Stimulated activated naive CD8-positive, alpha-beta T cell treated with anti-CD3 and anti-CD28 coated beads, Interleukin-15, Interleukin-2, amounts not matched to agents 100 ng/mL and 50 ng/mL, for 24 hours (primary cell): ENCODE measurements around the gene TCF23.

ENCODE experiments used
- H3K27ac Mint-ChIP-seq: one replicate; pipeline ENCODE4 v1.8.0; 2021; ENCODE audit warnings: mild to moderate bottlenecking, mixed read lengths
- H3K27me3 Mint-ChIP-seq: one replicate; pipeline ENCODE4 v1.8.0; 2021; ENCODE audit warnings: mixed read lengths
- H3K36me3 Mint-ChIP-seq: one replicate; pipeline ENCODE4 v1.8.0; 2021; ENCODE audit warnings: low read depth, mixed read lengths
- H3K4me1 Mint-ChIP-seq: one replicate; pipeline ENCODE4 v1.8.0; 2021; ENCODE audit warnings: low read depth, mixed read lengths
- H3K4me3 Mint-ChIP-seq: one replicate; pipeline ENCODE4 v1.8.0; 2021; ENCODE audit warnings: mild to moderate bottlenecking, mixed read lengths
- H3K9me3 Mint-ChIP-seq: one replicate; pipeline ENCODE4 v1.8.0; 2021; ENCODE audit warnings: mixed read lengths

TCF23 gene

DNA sequence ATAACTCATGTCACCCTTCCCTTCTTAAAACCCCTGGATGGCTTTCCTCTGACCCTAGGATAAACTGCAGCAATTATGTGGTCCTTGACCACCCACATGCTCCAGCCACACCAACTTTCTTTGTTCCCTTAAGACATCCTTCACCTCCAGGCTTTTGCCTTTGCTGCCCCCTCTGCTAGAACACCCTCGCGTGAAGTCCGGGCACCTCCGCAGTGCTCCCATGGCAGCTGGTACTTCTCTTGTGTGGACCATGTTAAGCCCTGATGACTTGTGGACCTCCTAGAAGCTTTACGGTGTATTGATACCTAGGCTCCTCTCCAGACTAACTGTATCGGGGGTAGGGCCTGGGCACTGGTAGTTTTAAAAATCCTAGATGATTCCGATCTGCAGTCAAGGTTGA lies 26.0 kb upstream of the TCF23 start:
- H3K27ac Mint-ChIP-seq = no peak overlapping the region
- H3K9me3 Mint-ChIP-seq = no peaks in the 10 kb centered on the region
- H3K4me1 Mint-ChIP-seq = peaks cover 23% of the 10 kb centered on the region
- peak overlapping the region; percentile 82 for H3K4me3 Mint-ChIP-seq
- no peaks in the 10 kb centered on the region for H3K36me3 Mint-ChIP-seq
- H3K27me3 Mint-ChIP-seq = peaks cover 31% of the 10 kb centered on the region

DNA sequence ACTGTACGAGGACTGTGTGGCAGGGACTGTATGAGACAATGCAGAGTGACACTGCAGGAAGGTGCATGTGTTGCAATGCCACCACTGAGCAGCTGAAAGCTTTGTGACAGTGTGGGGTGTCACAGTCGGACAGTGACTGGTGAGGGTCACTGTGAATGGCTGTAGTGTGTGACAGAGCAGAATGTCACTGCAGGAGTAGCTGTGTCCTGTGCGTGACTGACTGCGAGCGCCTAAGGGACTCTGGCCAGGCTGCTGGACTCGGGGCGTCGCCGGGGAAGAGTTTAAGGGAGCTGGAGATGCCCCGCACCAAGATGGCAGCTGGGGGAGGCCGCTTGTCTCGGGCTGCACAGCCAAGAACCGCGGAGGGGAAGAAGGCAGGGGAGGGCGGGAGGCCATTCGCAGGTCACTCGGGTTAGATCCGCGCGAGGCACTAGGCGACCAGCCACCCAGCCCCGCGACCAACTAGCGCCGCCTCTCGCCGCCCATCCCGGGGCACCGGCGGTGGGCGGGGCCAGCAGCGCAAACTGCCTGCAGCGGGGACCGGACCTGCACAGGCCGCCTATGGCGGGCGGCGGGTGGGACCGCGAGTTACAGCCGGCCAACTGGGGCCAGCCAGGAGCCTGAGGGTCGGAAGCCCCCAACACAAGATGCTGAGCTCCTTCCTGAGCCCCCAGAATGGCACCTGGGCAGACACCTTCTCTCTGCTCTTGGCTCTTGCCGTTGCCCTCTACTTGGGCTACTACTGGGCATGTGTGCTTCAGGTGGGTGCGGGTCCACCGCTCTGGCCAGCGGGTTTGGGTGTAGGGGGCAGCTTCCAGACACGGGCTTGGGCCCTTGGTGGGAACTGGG lies 25.3 kb upstream of the TCF23 start, which contains the start of gene ABHD1:
Gene ABHD1, plus strand, starts transcription at position 514 of the 849 bp plus-strand sequence. Its CDS starts 134 bp downstream, at position 648.
- H3K36me3 Mint-ChIP-seq = no peaks in the 10 kb centered on the region
- peak within 1 kb of the TSS; percentile 82 for H3K4me3 Mint-ChIP-seq
- H3K27me3 Mint-ChIP-seq = peaks cover 28% of the 10 kb centered on the region

DNA sequence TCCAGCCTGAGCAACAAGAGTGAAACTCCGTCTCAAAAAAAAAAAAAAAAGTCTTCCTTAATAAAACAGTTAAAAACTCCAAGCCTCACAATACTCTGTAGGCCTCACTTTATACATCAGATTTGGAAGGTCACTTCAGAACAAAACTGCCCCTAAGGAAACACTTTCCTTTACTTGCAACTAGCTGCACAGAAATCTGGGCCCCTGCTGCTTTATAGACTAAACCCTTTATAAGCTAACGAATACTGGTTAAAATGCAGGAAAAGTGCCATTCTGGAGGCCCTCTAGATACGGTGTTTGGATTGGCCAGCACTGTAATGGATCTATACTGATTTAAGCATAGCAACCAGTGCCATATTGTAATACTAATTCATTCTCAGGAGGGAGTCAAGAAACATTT lies 23.7 kb upstream of the TCF23 start:
- Mint-ChIP-seq H3K27me3 (peaks cover 17% of the 10 kb centered on the region), H3K4me3 (no peak overlapping the region), H3K9me3 (no peaks in the 10 kb centered on the region), H3K4me1 (peaks cover 13% of the 10 kb centered on the region), H3K27ac (no peak overlapping the region), H3K36me3 (peaks cover 9% of the 10 kb centered on the region)

More for the DNA sequence above, 25.3 kb upstream of the TCF23 start, which contains the start of gene ABHD1:
- peaks cover 23% of the 10 kb centered on the region for H3K4me1 Mint-ChIP-seq
- peak within 1 kb of the TSS; percentile 72 for H3K27ac Mint-ChIP-seq
- no peaks in the 10 kb centered on the region for H3K9me3 Mint-ChIP-seq

DNA sequence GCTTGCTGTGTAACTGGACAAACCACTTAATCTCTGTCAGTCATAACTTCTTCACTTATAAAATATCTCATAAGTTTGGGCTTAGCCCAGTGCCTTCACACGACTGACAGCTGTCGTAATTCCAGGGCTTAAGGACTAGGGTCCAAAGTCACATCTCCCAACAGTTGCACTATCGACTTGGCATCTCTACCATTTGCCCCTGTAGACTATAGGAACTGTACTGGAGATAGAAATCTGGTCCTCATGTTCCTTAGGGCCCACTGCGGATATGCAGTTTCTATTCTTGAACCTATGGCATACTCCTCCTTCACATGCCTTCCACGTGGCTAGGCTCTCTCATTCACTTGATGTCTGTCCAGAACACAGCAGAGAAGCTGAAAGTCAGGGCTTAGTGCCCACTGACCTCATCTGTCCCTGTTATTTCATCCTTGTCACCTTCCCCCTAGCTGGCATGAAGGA lies 22.5 kb upstream of the TCF23 start:
- Mint-ChIP-seq H3K4me1 (peaks cover 12% of the 10 kb centered on the region), H3K9me3 (no peaks in the 10 kb centered on the region), H3K27me3 (peaks cover 11% of the 10 kb centered on the region), H3K27ac (no peak overlapping the region), H3K36me3 (peaks cover 13% of the 10 kb centered on the region), H3K4me3 (no peak overlapping the region)

DNA sequence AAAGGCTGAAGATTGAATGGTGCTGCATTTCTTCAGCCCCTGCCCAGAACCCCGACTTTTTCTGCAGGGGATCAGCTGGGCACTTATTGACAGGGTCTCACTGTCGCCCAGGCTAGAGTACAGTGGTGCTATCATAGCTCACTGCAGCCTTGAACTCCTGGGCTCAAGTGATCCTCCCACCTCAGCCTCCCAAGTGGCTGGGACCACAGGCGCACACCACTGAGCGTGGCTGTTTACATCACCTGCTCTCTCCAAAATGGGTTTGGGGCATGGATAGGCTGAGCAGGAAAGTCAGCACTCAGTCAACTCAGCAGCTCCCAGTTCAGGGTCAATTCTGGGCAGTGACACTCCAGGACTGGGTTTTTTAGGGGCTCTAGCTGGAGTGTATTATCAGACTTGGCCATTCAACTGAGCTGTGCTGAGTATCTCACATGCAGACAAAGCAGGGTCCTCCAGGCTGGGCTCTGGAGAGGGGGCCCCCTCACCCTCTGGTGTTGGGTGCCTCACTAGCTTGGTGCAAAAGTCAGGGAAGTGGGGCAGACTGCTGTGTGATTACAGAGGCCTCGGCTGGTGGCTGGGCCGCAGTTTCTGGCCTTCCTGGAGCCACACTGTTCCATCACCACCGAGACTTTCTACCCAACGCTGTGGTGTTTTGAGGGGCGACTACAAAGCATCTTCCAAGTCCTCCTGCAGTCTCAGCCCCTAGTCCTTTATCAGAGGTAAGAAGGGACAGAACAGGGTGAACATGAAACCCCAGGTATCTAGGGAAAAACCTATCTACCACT lies 20.7 kb upstream of the TCF23 start:
- H3K4me1 Mint-ChIP-seq = peaks cover 16% of the 10 kb centered on the region
- no peak overlapping the region for H3K27ac Mint-ChIP-seq
- H3K4me3 Mint-ChIP-seq = no peak overlapping the region
- H3K27me3 Mint-ChIP-seq = no peaks in the 10 kb centered on the region
- peaks cover 26% of the 10 kb centered on the region for H3K36me3 Mint-ChIP-seq
- H3K9me3 Mint-ChIP-seq = no peaks in the 10 kb centered on the region

DNA sequence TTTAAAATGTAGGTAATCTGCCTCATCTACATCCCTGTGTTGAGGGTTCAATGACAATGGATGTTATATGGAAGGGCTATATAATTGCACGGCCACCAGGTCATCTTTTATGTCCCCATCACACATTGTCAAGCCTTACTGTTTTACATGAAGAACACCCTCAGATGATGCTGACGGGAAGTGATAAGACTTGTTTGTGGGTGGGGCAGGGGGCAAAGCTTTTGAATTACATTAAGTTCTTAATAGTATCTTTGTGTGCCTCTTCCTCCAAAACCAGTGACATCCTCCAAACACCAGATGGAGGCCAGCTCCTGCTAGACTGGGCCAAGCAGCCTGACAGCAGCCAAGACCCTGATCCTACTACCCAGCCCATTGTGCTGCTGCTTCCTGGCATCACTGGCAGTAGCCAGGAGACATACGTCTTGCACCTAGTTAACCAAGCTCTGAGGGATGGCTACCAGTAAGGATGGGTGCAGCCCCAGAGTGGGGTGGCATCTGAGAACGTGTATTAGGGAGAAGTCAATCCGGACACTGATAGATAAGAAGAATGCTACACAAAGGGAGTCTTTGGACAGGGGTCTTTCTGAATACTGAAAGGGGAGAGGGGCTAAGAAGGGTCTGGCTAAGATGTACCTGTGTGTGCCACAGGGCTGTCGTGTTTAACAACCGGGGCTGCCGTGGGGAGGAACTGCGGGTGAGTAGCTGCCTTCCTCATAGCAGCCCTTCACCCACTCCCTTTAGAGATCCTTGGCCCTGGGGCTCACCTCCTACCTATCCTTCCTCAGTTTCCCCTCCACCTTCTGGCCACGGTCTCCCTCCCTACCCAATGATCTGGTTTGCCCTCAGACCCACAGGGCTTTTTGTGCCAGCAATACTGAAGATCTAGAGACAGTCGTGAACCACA lies 19.9 kb upstream of the TCF23 start:
- Mint-ChIP-seq H3K27ac (no peak overlapping the region), H3K36me3 (peaks cover 33% of the 10 kb centered on the region), H3K27me3 (no peaks in the 10 kb centered on the region), H3K4me3 (no peak overlapping the region), H3K4me1 (peaks cover 19% of the 10 kb centered on the region), H3K9me3 (no peaks in the 10 kb centered on the region)

DNA sequence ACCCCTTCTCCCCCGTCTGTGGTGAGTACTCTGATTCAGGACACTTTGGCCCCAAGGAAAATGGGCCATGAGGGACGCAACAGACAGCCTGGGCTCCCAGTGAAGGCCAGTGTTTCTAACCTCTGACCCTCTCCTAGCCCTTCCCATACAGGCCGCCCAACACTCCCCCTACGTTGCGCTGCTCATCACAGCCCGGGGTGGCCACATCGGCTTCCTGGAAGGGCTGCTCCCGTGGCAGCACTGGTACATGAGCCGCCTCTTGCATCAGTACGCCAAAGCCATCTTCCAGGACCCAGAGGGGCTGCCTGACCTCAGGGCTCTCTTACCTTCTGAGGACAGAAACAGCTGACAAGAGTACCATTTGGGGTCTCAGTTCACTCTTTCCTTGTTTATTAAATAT lies 18.4 kb upstream of the TCF23 start:
- H3K9me3 Mint-ChIP-seq = no peaks in the 10 kb centered on the region
- no peaks in the 10 kb centered on the region for H3K27me3 Mint-ChIP-seq
- H3K4me3 Mint-ChIP-seq = no peak overlapping the region
- H3K27ac Mint-ChIP-seq = no peak overlapping the region
- peaks cover 24% of the 10 kb centered on the region for H3K4me1 Mint-ChIP-seq
- peaks cover 33% of the 10 kb centered on the region for H3K36me3 Mint-ChIP-seq

DNA sequence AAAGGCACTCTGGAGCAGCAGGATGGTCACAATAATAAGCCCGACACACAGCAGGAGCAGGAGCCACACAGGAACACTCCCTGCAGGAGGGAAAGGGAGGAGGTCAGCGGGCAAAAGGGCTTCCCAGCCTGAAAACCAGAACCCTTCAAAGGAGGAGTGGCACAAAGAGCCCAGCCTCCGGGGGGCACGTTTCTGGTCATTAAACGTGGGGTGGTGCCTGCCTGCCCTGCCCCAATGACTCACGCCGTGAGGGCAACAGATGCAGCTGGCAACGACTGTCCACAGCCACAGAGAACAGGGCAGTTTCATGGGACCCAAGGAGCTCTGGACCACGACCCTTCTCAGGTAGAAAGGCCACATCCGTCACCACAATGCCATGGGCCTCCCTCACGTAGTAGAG lies 17.4 kb upstream of the TCF23 start:
- peaks cover 33% of the 10 kb centered on the region for H3K36me3 Mint-ChIP-seq
- no peaks in the 10 kb centered on the region for H3K9me3 Mint-ChIP-seq
- H3K4me3 Mint-ChIP-seq = no peak overlapping the region
- H3K27me3 Mint-ChIP-seq = no peaks in the 10 kb centered on the region
- peaks cover 25% of the 10 kb centered on the region for H3K4me1 Mint-ChIP-seq
- H3K27ac Mint-ChIP-seq = no peak overlapping the region

DNA sequence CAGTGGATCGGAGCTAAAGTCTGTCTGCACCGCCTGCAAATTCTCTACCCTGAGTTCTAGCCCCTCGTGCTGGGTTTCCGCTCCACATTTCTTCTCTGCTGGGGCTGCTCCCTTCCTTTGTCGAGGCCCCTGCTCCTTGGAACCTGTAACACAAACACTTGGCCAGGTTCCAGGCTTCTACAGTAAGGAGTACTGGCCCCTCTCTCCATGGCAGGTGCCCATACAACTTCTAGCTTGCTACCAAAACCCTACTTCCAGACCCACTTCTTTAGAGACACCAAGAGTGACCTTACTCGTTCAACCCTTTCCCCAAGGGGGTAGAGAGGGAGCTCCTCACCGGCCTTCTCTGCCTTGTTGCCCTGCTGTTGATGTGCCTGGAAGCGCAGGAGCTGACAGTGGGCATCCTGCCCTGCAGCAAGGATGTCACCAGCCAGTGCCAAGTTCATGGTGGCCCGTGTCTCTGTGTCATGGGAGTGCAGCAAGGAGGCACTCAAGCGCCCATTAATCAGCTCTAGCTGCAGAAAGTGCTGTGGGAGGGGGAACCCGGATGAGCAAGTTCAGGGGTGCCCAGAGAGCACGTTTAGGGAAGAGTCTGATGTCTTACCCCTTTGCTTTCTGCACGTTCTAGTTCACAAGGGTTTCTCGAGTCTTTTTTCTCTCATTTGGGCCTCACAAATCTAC lies 15.5 kb upstream of the TCF23 start:
- H3K27me3 Mint-ChIP-seq = no peaks in the 10 kb centered on the region
- H3K4me1 Mint-ChIP-seq = peaks cover 25% of the 10 kb centered on the region
- H3K27ac Mint-ChIP-seq = peak overlapping the region; percentile 87
- H3K36me3 Mint-ChIP-seq = peaks cover 33% of the 10 kb centered on the region
- no peaks in the 10 kb centered on the region for H3K9me3 Mint-ChIP-seq
- H3K4me3 Mint-ChIP-seq = peak overlapping the region; percentile 97

DNA sequence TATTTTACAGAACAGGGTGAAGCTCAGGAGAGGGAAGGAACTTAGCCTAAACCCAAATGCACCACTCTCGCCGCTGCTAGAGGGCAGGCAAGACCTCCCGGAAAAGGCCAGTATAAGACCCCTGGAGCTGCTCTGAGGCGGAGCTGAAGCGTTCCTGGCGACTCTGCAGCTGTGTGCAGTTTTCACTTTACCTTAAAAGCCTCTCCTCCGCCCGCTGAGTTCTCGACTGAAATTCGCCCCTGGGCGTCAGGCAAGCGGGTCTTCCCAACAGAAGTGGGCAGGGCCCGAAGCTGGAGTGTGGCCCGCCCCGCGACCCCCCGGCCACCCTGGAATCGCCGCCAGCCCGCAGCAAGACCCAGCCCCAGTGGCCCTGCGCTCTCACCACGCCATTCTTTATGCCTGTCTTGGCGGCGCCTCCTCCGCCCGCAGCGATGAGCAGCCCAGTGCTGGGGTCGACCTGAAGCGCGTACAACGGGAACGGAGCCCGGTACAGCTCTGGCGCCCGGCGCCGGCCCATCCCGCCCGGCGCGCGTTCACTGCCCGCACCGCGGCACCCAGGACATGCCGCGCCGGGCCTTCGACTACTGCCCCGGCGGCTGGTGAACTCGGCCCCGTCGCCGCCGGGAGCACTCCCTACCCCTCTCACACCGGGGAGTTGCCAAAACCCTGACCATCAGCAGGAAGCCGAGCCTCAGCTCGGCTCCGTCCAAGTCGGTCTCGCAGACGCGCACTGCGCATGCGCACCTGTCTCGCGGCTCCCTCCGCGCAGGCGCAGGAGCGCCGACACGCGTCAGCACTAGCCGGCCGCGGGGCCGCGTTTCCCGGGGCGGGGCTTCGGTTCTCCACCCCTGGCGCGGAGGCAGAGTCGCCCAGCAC lies 14.7 kb upstream of the TCF23 start, which contains the start of gene PREB:
Gene PREB, minus strand, starts transcription at position 732 of the 876 bp plus-strand sequence. Its CDS starts 215 bp downstream, at position 517.
- Mint-ChIP-seq H3K27ac (peak within 1 kb of the TSS; percentile 91), H3K4me3 (peak within 1 kb of the TSS; percentile 97), H3K4me1 (peaks cover 25% of the 10 kb centered on the region), H3K36me3 (peaks cover 32% of the 10 kb centered on the region), H3K27me3 (no peaks in the 10 kb centered on the region), H3K9me3 (no peaks in the 10 kb centered on the region)

DNA sequence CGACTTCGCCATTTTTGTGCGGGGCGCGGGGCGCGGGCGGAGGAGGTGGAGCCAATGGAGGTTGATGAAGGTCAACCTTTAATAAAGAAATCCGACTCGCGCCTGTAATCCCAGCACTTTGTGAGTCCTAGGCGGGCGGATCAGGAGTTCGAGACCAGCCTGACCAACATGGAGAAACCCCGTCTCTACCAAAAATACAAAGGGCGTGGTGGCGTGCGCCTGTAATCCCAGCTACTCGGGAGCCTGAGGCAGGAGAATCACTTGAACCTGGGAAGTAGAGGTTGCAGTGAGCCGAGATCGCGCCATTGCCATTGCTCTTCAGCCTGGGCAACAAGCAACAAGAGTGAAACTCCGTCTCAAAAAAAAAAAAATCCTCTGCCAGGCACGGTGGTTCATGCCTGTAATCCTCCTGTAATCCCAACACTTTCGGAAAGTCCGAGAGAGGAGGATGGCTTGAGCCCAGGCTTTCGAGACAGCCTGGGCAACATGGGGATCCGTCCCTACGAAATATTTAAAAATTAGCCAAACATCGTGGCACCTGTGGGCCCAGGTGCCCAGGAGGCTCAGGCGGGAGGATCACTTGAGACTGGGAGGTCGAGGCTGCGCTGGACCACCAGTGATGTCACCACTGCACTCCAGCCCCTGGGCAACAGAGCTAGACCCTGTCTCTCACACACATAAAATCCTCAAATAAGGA lies 13.9 kb upstream of the TCF23 start:
- Mint-ChIP-seq H3K27ac (peak overlapping the region; percentile 91), H3K4me3 (peak overlapping the region; percentile 97), H3K9me3 (no peaks in the 10 kb centered on the region), H3K27me3 (no peaks in the 10 kb centered on the region), H3K4me1 (peaks cover 25% of the 10 kb centered on the region), H3K36me3 (peaks cover 25% of the 10 kb centered on the region)

DNA sequence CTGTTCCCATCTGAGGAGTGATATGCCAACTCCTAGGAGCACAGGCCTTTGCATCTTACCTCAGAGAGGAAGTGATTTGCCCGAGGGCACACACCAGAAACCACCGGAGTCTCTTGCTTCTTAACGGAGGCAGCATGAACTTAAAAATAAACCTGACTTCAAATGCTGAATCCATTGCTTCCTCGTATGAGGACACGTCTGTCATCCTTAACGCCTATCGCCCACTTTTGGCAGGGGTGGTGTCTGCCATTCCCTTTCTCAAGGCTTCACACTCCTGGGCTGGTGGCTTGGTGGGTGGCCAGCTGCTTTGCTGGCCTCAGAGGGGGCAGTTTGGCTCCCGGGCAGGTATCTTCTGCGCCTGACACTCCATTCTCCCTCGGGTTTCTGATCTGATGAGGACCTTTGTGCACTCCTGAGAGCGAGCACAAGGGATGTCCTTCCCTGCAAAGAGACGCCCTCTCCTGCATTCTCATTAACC lies 13.3 kb upstream of the TCF23 start:
- Mint-ChIP-seq H3K4me3 (peak overlapping the region; percentile 55), H3K27ac (peak overlapping the region; percentile 31), H3K9me3 (no peaks in the 10 kb centered on the region), H3K27me3 (no peaks in the 10 kb centered on the region), H3K36me3 (peaks cover 22% of the 10 kb centered on the region), H3K4me1 (peaks cover 25% of the 10 kb centered on the region)
